ENCODE data around the gene MAST3.

Gene MAST3

DNA sequence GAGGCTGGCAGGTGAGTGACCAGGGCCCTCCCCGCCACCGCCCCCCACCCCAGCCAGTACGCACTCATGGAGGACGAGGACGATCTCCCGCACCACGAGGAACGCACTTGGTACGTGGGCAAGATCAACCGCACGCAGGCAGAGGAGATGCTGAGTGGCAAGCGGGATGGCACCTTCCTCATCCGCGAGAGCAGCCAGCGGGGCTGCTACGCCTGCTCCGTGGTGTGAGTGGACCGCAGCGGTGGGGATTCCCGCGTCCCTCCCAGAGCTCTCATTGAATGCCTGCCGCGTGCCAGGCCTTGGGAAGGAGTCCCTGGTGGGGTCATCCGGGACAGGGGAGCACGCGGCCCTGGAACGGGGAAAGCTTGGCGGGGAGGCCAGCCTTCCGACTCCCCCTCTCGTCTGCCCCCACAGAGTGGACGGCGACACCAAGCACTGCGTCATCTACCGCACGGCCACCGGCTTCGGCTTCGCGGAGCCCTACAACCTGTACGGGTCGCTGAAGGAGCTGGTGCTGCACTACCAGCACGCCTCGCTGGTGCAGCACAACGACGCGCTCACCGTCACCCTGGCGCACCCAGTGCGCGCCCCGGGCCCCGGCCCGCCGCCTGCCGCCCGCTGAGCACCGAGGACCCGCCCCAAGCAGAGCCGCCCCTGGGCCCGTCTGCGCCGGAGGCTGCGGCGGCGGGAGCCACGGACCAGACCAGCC lies 71.2 kb downstream of the MAST3 start:
- H3K9me3 Mint-ChIP-seq = no peaks in the 10 kb centered on the region
- no peaks in the 10 kb centered on the region for H3K27me3 Mint-ChIP-seq
- H3K36me3 Mint-ChIP-seq (ENCODE audit: insufficient read depth) = peaks cover 37% of the 10 kb centered on the region
- peaks cover 6 to 8% of the 10 kb centered on the region in 2 donors for H3K4me1 Mint-ChIP-seq (ENCODE audit: low read depth in 2 of 2)
- no peak overlapping the region for H3K4me3 Mint-ChIP-seq
- no peak for ATAC-seq (replicated peaks)
- no peak overlapping the region for H3K27ac Mint-ChIP-seq
- DNase-seq = no peak

DNA sequence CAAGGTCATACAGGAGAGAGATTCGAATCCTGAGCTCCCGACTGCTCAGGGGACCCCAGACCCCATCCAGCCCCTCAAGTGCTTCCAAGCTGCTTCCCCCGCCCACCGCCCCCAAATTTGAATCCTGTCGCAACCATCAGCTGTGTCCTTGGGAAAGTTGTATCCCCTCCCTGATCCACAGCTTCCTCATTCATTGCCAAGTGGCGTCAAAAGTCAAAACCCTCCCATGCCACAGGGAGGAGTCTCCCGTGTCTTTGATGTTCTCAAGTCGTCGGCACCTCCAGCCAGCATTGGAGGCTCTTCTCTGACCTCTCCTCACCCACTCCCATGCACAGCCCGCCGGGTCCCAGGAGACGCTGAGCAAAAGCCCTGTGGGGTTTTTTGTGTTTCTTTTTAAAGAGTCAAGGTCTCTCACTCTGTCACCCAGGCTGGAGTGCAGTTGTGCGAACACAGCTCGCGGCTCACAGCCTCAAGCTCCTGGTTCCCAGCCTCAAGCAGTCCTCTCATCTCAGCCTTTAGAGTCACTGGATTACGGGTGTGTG lies 73.2 kb downstream of the MAST3 start:
- H3K27ac Mint-ChIP-seq = peak overlapping the region in 1 of 2 donors; percentile 60
- ATAC-seq (replicated peaks) = no peak
- H3K9me3 Mint-ChIP-seq = no peaks in the 10 kb centered on the region
- no peak for DNase-seq
- no peaks in the 10 kb centered on the region for H3K27me3 Mint-ChIP-seq
- peaks cover 16 to 18% of the 10 kb centered on the region in 2 donors for H3K4me1 Mint-ChIP-seq (ENCODE audit: low read depth in 2 of 2)
- peaks cover 26% of the 10 kb centered on the region for H3K36me3 Mint-ChIP-seq (ENCODE audit: insufficient read depth)
- H3K4me3 Mint-ChIP-seq = no peak overlapping the region

DNA sequence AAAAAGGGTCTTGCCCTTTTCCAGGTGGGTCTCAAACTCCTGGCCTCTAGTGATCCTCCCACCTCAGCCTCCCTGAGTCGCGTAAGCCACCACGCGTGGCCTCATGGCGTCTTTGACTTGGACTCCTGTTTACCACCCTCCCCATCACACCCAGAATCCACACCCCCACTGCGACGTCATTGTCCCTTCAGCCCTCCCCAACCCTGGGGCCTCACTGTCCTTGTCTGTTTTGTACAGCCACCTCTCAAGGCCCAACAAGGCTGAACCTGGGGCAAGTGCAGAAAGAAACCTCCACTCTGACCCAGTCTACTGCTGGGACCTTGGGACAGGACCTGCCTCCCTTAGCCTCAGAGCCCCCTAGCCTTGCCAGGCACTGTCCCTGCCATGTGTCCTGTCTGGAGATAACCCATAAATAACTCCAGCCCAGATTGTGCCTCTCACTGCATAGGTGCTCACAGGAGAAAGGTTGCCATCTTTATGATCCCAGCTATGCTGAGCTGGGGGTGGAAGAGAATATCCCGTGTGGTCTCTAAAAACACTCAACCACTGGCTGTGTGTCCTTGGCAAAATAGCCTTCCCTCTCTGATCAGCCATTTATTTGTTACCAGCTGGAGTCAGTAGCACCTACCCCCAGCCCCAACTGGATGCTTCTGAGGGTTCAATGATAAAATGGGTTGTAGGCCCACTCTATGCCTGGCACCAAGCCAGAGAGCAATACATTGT lies 74.2 kb downstream of the MAST3 start:
- peaks cover 16 to 18% of the 10 kb centered on the region in 2 donors for H3K4me1 Mint-ChIP-seq (ENCODE audit: low read depth in 2 of 2)
- ATAC-seq (replicated peaks) (no peak), DNase-seq (no peak)
- H3K4me3 Mint-ChIP-seq = no peak overlapping the region
- peak overlapping the region; percentile 78 to 85 for H3K27ac Mint-ChIP-seq
- H3K36me3 Mint-ChIP-seq (ENCODE audit: insufficient read depth) = peaks cover 16% of the 10 kb centered on the region
- no peaks in the 10 kb centered on the region for H3K27me3 Mint-ChIP-seq
- H3K9me3 Mint-ChIP-seq = no peaks in the 10 kb centered on the region

DNA sequence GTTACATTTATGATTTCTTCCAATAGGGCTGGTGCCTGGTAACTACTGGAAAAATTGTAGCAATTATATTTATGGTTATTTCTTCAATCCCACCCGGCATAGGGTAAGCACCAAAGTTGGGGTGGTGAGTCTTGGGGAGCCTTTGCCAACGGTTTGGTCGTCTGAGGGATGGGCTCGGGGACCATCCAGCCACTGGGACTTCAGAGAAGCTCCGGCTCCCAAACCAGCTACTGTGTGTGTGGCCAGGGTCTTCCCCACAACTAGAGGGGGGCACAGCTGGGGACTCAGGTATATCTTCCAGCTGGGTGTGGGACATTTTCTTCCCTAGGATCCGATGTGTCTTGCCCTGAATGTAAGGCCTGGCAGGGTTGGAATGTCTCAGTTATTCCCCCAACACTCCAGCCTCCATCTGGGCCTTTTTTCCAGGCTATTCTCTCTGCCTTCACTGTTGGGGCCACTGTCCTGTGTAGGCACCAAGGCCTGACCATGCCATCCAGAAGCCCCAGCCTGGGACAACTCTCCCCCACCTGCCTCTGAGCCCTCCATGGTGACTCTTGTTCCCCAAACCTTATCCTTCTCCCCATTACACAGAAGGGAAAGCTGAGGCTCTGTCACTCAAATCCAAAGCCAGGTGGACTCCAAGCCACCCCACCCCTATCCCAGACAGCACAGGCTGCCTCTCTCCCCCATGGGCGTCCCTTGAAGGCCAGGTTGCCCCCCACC lies 74.9 kb downstream of the MAST3 start:
- Mint-ChIP-seq H3K4me3 (peak overlapping the region; percentile 58 to 92), H3K36me3 (ENCODE audit: insufficient read depth) (peaks cover 12% of the 10 kb centered on the region), H3K27ac (peak overlapping the region; percentile 78 to 87), H3K9me3 (no peaks in the 10 kb centered on the region), H3K27me3 (no peaks in the 10 kb centered on the region), H3K4me1 (ENCODE audit: low read depth in 2 of 2) (peaks cover 16 to 18% of the 10 kb centered on the region in 2 donors)
- DNase-seq (no peak), ATAC-seq (replicated peaks) (no peak)

DNA sequence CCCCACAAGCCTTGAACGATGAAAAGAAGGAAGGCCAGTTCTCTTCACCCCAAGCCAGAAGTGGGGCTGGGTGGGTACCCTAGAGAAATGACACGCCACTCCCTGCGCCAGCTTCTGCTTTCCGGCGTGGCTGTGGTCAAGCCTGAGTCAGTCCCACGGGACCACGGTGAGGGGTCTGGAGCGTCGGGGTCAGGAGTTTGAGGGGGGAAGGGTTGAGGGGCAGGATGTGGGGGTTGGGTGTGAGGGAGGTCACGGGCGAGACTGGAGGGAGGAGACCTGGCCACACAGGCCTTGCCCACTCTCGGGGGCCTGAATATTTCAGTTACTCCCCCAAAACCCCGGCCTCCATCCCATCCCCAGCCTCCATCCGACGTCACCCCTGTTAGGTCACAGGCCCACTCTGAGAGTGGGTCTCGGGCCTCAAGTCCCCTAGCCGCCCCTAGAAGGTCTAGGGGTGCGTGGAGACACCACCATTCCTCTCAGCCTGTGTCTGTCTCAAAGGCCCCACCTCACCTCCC lies 75.5 kb downstream of the MAST3 start:
- no peak for DNase-seq
- peak; percentile 10 for ATAC-seq (replicated peaks)
- peak overlapping the region; percentile 84 to 87 for H3K27ac Mint-ChIP-seq
- no peaks in the 10 kb centered on the region for H3K9me3 Mint-ChIP-seq
- no peaks in the 10 kb centered on the region for H3K27me3 Mint-ChIP-seq
- H3K4me1 Mint-ChIP-seq (ENCODE audit: low read depth in 2 of 2) = peaks cover 13 to 17% of the 10 kb centered on the region in 2 donors
- H3K4me3 Mint-ChIP-seq = peak overlapping the region; percentile 92 to 97
- H3K36me3 Mint-ChIP-seq (ENCODE audit: insufficient read depth) = peaks cover 8% of the 10 kb centered on the region

DNA sequence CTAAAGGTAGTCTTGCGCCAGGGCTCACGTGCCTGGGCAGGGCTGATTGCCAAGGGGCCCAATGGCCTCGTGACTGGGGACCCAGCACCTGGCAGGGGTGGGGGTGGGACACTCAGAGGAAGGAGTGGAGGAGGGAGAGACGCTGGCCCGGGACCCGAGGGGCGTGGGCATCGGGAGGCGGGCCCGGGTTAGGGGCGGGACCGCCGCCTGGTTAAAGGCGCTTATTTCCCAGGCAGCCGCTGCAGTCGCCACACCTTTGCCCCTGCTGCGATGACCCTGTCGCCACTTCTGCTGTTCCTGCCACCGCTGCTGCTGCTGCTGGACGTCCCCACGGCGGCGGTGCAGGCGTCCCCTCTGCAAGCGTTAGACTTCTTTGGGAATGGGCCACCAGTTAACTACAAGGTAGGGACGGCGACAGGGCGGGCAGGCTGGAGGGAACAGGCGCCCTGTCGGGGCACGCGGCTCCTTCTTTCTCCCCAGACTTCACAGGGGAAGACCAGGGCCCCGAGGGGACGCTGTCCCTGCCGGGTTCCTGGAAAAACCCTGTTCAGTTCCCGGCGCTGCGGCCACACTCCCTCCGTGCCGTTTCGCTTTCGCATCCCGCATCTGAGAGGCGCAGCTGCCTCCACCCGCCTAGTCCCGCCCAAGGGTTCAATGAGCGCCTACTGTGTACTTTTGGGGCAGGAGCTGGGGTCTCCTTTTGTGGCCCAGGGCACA lies 76.2 kb downstream of the MAST3 start, which contains the start of gene IFI30:
Gene IFI30 (plus strand): TSS at position 242 of the 717 bp plus-strand sequence. CDS start 29 bp downstream, at position 271.
- peak within 1 kb of the TSS; percentile 84 to 87 for H3K27ac Mint-ChIP-seq
- H3K4me1 Mint-ChIP-seq (ENCODE audit: low read depth in 2 of 2) = peaks cover 13 to 16% of the 10 kb centered on the region in 2 donors
- peaks cover 4% of the 10 kb centered on the region for H3K36me3 Mint-ChIP-seq (ENCODE audit: insufficient read depth)
- no peaks in the 10 kb centered on the region for H3K9me3 Mint-ChIP-seq
- no peaks in the 10 kb centered on the region for H3K27me3 Mint-ChIP-seq
- DNase-seq = peak; percentile 41 to 47 (median 43)
- ATAC-seq (replicated peaks) = peak; percentile 71
- H3K4me3 Mint-ChIP-seq = peak within 1 kb of the TSS; percentile 92 to 97

DNA sequence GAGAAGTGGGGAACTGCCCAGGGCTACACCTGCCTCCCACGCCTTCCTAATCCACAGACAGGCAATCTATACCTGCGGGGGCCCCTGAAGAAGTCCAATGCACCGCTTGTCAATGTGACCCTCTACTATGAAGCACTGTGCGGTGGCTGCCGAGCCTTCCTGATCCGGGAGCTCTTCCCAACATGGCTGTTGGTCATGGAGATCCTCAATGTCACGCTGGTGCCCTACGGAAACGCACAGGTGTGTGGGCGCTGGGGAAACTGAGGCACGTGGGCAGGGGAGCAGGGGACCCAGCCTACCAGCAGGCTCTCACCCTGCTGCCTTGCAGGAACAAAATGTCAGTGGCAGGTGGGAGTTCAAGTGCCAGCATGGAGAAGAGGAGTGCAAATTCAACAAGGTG lies 77.4 kb downstream of the MAST3 start:
- Mint-ChIP-seq H3K4me3 (peak overlapping the region; percentile 92 to 97), H3K9me3 (no peaks in the 10 kb centered on the region), H3K27me3 (no peaks in the 10 kb centered on the region), H3K4me1 (ENCODE audit: low read depth in 2 of 2) (peaks cover 13 to 16% of the 10 kb centered on the region in 2 donors), H3K36me3 (ENCODE audit: insufficient read depth) (peaks cover 6% of the 10 kb centered on the region), H3K27ac (no peak overlapping the region)
- DNase-seq (no peak), ATAC-seq (replicated peaks) (no peak)

DNA sequence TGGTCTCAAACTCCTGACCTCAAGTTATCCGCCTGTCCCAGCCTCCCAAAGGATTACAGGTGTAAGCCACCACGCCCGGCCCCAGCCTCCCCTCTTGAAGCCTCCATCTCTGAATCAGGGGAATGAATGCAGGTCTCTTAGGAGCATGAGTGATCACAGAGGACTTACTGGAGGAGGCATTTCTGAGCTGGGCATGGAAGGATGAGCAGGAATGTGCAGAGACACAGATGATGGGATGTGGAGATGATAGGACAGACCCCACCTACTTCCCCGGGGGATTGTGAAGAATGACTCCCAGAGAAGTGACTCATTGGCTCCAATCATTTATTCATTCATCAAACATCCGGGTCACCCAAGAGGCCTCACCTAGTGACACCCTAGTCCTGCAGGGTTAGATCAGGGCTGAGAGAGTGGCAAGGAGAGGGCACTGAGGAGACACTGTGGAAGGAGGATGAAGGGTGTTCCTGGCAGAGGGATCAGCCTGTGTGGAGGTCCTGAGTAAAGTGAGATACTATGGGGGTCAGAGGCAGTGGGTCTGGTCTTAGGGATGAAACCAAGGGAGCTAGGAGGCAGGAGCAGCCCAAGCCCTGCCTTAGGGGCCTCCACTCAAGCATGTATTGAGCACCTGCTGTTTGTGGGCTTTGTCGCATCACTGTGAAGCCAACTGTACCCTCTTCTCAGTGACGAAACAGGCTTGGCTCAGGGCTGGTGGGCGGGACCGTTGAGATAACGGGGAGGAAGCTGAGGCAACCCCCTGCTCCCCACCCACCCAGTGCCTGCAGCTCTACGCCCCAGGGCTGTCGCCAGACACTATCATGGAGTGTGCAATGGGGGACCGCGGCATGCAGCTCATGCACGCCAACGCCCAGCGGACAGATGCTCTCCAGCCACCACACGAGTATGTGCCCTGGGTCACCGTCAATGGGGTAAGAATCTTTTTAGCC lies 79.1 kb downstream of the MAST3 start:
- H3K4me3 Mint-ChIP-seq = peak overlapping the region in 1 of 2 donors; percentile 19
- no peaks in the 10 kb centered on the region for H3K27me3 Mint-ChIP-seq
- DNase-seq = no peak
- ATAC-seq (replicated peaks) = no peak
- H3K27ac Mint-ChIP-seq = no peak overlapping the region
- peaks cover 12% of the 10 kb centered on the region for H3K36me3 Mint-ChIP-seq (ENCODE audit: insufficient read depth)
- H3K4me1 Mint-ChIP-seq (ENCODE audit: low read depth in 2 of 2) = peaks cover 13 to 16% of the 10 kb centered on the region in 2 donors
- no peaks in the 10 kb centered on the region for H3K9me3 Mint-ChIP-seq

DNA sequence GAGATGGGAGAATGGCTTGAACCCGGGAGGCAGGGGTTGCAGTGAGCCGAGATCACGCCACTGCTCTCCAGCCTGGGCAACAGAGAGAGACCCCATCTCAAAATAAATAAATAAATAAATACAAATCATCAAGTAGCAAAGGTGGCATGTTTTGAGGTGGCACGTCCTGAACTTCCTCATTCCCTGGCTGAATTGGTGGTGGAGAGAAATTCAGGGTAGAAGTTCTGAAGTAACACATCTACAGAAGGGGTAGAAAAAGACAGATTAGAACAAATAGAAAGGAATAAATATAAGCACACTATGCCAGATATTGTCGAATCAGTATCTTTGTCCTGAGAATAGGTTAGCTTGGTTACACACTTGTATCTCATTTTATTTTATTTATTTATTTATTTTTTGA lies 82.4 kb downstream of the MAST3 start:
- H3K4me3 Mint-ChIP-seq = no peak overlapping the region
- H3K4me1 Mint-ChIP-seq (ENCODE audit: low read depth in 2 of 2) = peaks cover 2% of the 10 kb centered on the region in 2 donors
- ATAC-seq (replicated peaks) (no peak), DNase-seq (no peak)
- H3K36me3 Mint-ChIP-seq (ENCODE audit: insufficient read depth) = peaks cover 7% of the 10 kb centered on the region
- H3K27me3 Mint-ChIP-seq = no peaks in the 10 kb centered on the region
- H3K27ac Mint-ChIP-seq = no peak overlapping the region
- no peaks in the 10 kb centered on the region for H3K9me3 Mint-ChIP-seq

DNA sequence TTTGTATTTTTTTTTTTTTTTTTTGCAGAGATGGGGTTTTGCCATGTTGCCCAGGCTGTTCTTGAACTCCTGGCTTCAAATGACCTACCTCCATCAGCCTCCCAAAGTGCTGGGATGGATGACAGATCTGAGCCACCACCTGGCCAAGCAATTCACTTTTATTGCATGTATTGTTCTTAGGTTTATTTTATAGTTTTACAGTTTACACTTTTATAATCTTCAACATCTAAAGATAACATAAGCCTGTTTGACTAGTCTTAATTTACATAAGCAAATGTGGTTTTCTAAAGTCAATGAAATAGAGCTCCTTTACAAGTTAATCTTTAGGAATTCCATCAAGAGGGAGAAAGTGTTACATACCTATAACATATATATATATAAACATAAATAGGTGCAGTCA lies 86.0 kb downstream of the MAST3 start:
- no peaks in the 10 kb centered on the region for H3K4me1 Mint-ChIP-seq (ENCODE audit: low read depth in 2 of 2)
- no peaks in the 10 kb centered on the region for H3K9me3 Mint-ChIP-seq
- H3K27me3 Mint-ChIP-seq = peaks cover 6 to 9% of the 10 kb centered on the region in 2 donors
- DNase-seq (no peak), ATAC-seq (replicated peaks) (no peak)
- H3K36me3 Mint-ChIP-seq (ENCODE audit: insufficient read depth) = peaks cover 7% of the 10 kb centered on the region
- H3K4me3 Mint-ChIP-seq = no peak overlapping the region
- no peak overlapping the region for H3K27ac Mint-ChIP-seq

DNA sequence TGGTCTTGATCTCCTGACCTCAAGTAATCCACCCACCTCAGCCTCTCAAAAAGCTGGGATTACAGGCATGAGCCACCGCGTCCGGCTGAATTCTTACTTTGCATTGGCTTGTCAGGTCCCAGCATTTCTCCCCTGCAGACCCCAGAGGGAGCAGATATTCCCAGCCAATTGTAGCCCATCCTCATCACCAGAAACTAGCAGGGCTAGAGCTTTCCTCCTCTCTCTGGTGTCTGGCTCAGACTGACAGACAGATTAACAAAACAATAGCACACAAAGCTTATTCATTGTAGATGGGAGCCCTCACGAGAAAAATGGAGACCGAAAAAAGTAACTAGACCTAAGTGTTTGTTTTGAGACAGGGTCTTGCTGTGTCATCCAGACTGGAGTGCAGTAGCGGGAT lies 88.0 kb downstream of the MAST3 start:
- H3K4me3 Mint-ChIP-seq = no peak overlapping the region
- H3K27ac Mint-ChIP-seq = no peak overlapping the region

DNA sequence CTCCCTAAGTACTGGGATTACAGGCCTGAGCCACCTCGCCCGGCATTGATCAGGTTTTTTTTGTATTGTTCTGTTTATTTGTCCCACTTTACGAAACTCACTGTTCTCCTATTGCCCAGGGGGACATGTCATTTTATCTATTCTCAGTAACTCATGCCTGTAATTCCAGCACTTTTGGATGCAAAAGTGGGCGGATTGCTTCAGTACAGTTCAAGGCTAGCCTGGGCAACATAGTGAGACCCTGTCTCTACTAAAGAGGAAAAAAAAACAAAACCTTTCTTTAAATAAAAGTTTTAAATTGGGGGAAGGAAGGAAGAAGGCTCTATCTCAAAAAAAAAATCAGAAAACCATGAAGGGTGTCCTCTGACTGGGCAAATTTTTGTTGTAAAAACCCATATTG lies 92.7 kb downstream of the MAST3 start:
- Mint-ChIP-seq H3K4me1 (ENCODE audit: low read depth in 2 of 2) (peaks cover 16 to 26% of the 10 kb centered on the region in 2 donors), H3K4me3 (no peak overlapping the region), H3K9me3 (no peaks in the 10 kb centered on the region), H3K36me3 (ENCODE audit: insufficient read depth) (peaks cover 25% of the 10 kb centered on the region), H3K27ac (no peak overlapping the region), H3K27me3 (peaks cover 5 to 7% of the 10 kb centered on the region in 2 donors)
- no peak for ATAC-seq (replicated peaks)
- no peak for DNase-seq

More for the DNA sequence above, 88.0 kb downstream of the MAST3 start:
- peaks cover 4% of the 10 kb centered on the region for H3K36me3 Mint-ChIP-seq (ENCODE audit: insufficient read depth)
- ATAC-seq (replicated peaks) (no peak), DNase-seq (no peak)
- peaks cover 6 to 9% of the 10 kb centered on the region in 2 donors for H3K27me3 Mint-ChIP-seq
- no peaks in the 10 kb centered on the region for H3K4me1 Mint-ChIP-seq (ENCODE audit: low read depth in 2 of 2)
- no peaks in the 10 kb centered on the region for H3K9me3 Mint-ChIP-seq
